Measurements from ENCODE around the gene RIT2.
"Not testable (repeated sequence)": the region's sequence is repeated elsewhere in the genome, so short reads cannot be mapped to it uniquely, and the experiment has no call there.

The RIT2 gene

DNA sequence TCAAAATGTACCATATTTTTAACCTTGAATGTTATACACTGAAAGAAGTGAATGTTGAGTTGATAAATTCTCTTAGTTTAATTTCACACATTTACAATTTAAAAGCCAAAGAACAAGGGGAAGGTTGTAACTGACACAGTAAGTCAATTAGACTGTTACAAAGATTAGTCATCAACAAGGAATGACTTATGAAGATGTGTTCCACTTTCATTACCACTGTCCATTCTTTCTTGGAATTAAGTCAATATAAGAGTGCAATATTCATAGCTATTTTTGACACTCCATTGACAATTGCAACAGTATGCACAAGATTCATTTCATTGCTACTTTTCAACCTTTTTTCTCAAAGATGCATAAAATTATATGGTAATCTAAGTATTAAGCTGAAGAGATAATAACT, 291.3 kb downstream of the RIT2 start:
- no peak for DNase-seq

DNA sequence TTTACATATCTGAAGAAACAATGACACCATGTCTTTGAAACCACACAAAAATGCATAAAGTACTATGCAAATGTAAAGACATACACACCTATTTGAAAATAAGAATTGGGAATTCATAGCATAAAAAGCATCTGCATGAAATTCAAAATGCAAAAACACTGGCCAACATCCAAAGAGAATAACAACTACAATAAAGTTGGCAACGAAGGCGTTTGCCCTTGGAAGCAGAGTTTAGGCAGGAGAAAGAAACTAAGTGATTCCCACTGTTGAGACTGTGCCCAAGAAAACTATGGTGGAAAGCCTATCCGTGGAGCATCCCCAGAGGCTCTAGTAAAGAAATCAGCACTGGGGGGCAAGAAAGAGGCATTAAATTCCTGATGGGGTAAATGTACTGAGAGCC, 292.8 kb downstream of the RIT2 start:
- DNase-seq: no peak

DNA sequence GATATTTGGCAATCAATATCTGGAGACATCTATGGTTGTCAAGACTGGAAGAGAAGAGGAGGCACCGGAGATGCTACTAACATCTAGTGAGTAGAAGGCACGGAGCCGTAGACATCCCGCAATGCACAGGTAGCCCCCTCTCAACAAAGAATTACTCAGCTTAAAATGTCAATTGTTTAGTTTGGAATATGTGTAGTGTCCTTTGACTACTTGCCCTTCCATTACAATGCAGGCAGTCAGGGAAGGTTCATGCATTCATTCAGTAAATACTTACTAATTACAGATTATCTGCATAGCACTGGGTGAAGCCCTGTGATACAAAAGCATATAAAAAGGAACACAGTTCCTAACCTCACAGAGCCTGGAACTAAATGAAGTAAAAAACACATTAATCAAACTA, 294.0 kb downstream of the RIT2 start:
- no peak for DNase-seq

DNA sequence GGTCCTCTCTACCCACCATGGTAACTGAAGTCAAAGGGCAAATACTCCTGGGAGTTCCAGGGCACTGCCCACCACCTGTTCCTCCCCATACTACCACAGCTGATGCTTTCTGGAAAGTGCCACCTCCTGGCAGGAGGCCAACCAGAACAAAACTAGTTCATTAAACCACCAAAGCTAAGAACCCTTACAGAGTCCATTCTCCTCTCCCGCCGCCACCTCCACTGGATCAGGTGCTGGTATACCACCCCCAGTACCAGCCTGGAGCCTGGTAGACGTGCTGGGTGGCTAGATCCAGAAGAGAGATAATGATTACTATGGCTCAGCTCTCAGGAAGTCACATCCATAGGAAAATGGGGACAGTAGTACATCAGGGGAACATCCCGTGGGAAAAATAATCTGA, 300.9 kb downstream of the RIT2 start:
- DNase-seq: no peak

DNA sequence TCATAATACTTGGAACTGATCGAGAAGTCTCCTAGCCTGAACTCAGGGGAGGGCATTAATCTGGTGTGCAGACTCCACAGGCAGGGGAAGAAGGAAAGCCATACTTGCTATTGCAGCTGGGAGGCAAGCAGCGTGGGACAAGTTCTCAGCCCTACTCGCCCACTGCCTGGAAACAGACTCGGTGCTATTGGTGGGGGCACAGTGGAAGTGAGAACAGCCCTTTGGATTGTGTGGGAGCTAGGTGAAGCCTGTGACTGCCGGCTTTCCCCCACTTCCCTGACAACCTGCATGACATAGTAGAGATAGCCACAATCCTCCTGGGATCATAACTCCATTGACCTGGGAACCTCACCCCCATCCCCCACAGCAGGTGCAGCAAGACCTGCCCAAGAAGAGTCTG, 301.3 kb downstream of the RIT2 start:
- DNase-seq: no peak

DNA sequence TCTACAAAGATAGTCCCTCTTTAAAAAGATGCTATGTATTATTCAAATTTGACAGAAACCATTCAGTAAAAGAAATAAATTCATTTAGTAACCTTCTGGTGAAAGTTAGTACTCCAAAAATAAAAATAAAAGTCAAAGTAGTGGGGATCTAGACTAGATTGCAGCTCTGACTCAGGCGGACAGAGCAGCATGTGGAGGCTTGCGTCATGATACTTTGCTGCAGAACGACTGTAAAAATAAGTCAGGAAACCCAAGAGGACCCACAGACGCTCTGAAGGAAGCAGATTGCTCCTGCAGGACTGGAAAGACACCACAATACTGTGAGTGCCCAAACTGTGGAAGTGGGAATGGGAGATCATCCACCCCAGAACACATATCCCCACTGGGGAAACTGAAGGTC, 301.9 kb downstream of the RIT2 start:
- DNase-seq: no peak

DNA sequence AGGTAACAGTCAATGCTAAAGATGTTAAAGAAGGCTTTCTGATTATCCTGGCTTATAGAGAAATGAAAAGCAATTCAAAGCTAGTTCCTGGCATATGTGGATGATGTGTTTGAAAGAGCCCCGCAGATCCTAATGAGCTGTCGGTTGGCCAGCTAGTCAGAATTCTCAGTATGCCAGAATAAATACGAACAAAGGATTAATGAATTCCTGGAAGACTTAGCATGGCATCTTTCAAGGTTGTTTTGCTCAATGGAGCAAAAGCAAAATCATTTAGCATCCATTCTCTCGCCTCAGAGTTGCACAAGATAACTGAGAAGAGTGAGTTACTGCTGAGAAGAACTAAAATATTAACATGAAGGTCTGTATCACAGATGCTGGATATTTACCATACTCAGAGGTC, 307.6 kb downstream of the RIT2 start:
- no peak for DNase-seq

DNA sequence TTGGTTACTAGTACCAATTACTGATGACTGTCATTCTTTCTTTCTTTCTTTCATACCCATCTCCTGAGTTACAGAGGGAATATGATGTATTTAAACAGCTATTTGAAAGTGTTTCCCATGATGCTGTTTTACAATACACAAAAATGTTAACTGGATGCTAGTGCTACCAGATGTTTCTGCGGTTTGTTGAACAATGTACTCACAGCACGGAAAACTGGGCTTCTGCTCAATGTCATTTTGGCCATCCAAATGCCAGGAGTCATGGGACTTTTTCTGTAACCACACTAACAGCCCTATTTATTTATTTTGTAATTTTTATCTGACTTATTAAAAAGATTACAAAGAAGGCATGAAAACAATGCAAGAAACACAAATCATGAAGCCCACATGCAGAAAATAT, 313.8 kb downstream of the RIT2 start:
- no peak for DNase-seq

DNA sequence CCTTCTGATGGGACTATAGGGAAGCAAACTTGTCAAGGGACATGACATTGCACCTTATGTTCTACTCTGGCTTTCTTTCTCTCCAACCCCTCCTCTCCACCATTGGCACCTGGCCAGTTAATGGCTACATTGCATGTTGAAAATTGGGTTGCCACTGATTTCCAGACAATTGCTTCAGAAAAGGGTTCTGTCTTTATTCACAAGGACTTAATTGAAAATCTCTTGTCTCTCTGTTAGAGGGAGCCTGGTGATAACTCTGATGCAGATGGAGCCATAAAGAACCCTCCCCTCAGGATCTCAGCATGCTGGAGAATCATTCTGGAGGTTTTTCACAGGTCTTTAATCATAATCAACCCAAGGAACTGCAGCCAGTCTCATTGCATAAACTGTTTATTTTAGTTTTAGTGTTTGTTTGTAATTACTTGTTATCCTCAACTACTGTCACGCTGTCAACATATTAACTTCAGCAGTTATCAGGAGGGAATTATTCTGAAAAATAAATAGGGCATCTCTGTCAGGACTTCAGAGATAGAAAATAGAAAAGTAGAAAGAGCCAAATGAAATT, 316.8 kb downstream of the RIT2 start:
- no peak for DNase-seq

DNA sequence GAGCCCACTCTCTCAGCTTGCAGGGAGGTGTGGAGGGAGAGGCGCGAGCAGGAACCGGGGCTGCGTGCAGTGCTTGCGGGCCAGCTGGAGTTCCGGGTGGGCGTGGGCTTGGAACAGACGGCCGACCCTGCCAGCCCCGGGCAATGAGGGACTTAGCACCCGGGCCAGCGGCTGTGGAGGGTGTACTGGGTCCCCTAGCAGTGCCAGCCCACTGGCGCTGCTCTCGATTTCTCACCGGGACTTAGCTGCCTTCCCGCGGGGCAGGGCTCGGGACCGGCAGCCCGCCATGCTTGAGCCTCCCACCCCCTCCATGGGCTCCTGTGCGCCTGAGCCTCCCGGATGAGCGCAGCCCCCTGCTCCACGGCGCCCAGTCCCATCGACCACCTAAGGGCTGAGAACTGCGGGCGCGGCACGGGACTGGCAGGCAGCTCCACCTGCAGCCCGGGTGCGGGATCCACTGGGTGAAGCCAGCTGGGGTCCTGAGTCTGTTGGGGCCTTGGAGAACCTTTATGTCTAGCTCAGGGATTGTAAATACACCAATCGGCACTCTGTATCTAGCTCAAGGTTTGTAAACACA, 320.2 kb downstream of the RIT2 start:
- DNase-seq: not testable (repeated sequence)

DNA sequence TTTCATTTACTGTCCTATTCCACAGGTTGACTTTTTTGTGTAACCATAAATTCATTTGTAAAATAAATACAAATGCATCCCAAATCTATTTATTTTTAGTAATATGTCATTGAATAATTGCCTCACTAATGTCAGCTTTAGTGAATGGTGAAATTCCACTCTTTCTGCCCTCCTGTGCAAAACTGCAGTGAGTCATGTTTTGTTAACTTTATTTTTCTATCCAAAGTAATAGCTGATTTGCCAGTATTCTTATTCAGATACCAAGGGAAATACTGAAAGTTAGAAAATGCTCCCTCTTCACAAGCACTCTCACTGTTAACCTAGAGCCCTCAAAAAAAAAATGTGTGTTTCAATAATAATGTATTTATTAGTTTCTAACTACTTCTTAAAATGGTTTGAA, 322.8 kb downstream of the RIT2 start:
- no peak for DNase-seq

DNA sequence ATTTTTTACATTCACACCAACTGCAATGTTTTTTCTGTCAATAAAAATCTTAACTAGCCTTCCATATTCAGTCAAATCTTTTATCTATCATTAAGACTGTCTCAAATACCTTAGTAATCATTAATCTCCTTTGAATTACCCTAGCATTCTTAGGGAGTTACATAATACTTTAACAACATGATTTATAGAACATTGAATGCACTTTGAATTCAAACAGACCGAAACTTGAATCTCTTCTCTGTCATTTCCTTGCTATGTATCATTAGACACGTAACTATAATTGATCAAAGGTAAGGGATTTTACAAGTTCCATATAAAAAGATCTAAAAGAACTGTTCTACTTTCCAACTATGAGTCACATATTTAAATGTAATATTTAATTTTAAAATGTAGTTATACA, 330.9 kb downstream of the RIT2 start:
- no peak for DNase-seq

DNA sequence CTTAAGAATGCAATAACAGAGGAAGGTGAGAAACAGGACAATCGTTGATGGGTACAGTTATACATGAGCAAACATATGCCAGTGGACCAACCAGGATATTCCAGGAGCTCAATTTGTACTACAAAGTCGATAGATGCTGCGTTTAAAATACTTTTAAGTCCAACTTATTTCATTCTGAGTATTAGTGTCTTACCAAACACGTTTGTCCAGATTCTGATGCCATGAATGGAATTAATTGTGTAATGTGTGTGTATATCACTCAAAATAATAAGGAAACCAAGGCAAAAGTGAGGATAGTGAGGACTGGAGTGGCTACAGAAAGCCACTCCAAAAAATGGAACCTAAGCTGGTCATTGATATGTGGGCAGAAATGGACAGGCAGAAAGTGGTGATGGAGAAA, 332.6 kb downstream of the RIT2 start:
- no peak for DNase-seq

DNA sequence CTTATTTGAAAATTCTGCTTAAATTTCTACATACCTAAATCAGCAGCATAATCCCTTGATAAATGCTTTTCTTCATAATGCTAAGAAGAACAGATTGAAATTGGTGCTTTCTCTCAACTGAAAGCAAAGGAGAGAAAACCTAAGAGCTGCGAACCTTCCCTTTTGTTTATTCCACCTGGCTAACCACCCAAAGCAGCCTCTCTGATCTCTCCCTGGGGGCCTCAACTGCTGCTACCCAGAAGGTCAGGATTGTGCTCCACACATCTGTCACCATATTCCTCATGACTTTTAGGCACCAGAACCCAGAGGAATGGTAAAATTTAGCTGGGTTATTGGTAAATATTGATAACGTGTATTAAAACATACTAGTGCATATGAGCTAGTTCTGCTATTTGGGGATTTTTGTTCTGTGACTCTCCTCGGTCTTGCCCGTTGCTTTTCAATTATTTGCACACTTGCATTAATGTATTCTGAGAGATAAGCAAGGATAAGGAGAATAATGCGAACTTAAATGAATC, 334.1 kb downstream of the RIT2 start:
- no peak for DNase-seq

DNA sequence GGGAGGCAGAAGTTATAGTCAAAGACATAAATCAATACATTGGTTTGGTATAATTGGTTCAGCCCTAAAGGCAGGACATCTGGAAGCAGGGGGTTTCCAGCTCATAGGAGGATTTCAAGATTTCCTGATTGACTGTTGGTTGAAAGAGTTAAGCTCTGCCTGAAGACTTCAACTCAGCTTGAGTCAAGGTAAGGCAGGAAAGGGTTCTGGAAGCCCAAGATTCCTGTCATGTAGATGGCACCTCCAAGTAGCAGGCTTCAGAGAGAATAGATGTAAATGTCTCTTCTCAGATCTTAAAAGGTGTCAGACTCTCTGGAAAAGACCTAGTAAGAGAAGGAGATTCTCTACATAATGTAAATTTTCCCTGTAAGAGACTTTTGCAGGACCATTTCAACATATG, 335.3 kb downstream of the RIT2 start:
- DNase-seq: no peak

DNA sequence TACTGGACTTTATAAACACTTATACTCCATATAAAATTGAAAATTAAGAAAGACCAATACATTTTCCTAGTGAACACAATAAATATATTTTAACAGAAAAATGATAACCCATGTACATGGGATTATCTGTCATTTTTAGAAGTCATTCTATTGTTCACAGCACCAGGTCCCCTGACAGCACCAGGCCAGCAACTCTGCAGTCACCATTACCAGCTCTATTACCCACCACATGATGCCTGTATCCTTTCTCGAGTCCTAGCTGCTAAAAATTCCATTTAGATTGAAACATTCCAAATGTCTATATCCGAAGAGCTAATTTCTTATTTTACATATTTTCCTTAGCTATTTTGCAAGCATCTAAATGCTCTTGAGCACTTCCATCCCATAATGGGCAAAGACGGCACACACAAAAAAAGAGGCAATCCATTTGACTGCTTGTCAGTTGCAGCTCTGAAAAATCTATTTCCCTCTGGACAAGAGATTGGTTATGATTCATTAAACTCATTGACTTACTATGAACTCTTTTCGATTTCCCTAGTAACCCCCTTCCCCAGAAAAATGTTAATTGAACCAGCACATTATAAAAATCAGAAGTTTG, 336.9 kb downstream of the RIT2 start:
- no peak for DNase-seq

DNA sequence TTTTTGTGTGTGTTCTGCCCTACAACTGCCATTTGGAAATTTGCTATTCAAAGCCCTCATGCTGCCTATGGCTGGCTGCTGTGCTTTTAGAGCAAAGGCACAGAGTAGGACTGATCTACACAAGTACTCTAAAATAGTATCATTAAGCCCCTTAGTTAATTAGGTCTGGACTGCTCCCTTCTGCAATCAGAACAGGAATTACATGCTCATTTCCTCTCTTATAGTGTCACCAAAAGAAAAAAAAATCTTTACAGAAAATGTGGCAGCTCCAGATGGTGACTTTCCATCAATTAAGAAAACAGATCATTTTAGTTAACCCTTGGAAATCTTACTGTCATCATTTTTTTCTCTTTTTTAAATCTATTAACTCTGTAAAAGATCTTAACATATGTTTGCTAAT, 337.5 kb downstream of the RIT2 start:
- no peak for DNase-seq

DNA sequence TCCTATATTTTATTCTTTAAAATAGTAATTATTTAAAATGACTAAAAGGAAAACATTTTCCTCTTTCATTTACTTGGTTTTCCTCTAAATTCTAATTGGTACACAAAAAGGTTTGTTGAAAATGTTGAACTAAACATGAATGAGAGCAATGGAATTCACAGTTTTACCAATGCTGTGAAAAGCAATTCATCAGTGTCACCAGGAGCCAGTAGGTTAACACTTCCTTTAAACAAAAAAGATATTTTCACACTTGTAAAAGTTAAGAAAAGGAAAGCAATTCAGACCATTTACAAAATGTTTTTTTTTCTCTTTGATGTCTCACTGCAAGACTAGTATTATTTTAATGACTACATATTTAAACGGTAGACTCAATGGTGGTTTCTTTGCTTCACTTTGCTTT, 341.6 kb downstream of the RIT2 start:
- no peak for DNase-seq

DNA sequence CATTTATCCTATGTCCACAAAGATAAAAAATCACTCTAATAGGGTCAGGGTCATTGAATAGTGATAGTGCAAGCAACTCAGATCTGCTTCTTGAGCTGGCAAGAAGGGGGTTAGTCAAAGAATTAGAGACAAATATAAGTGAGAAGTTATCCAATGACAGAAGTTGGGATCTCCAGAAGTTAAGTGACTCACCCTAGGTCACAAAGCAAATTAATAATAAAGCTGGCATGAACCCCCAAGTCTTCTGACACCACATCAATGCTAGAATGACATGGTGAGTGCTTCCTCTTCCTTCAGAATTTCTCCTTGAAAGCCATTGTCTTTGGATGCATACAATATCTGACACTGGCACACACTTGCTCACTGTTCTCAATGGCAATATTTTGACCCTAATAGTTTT, 343.5 kb downstream of the RIT2 start:
- no peak for DNase-seq

DNA sequence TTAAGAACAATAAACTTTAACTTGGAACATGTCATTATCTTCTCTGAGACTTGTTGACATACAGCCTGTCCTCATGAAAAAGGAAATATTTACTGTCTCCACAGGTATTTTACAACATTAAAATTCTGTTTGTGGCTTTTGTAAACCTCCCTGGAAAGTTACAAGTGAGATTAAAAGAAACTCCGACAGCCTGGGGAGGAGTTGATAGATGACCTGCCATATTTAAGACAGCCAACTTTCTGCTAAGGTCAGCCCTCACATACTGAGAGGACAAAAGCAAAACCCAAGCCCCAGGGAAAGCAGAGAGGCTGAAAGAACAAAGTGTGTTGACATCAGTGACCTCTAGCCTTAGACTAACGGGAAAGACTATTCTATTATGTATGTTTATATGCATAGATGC, 350.2 kb downstream of the RIT2 start:
- DNase-seq: no peak

DNA sequence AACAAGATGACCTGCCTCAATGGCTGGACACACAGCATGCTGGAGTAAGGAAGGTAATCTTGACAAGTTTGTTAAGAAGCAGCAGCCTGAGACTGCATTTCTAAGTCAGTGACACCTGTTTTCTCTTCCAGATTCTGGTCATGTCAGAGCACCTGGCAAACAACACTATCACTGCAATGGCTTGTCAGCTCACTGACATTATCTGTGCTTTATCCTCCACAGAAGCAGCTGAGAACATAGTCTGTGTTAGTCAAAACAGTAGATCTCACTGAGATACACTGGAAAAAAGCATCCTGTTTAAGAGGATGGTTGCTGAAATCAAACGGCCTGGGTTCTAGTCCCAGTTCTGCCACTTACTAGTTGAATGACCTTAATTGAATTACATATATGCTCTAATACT, 355.2 kb downstream of the RIT2 start:
- DNase-seq: no peak

DNA sequence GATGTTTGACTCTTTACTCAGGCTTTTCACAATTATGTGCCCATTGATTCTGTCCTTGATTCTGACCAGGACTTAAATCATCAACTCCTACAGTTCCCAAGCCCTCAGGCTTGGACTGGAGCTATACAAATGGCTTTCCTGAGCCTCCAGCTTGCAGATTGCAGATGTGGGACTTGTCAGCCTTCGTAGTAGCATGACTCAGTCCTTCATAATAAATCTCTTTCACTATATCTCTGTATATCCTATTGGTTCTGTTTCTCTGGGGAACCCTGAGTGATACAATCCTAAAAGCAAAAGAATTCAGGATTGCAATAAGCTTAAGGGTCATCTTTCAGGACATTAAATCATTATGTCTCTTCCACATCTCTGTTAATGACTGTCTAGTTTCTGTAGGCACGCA, 356.6 kb downstream of the RIT2 start:
- no peak for DNase-seq

DNA sequence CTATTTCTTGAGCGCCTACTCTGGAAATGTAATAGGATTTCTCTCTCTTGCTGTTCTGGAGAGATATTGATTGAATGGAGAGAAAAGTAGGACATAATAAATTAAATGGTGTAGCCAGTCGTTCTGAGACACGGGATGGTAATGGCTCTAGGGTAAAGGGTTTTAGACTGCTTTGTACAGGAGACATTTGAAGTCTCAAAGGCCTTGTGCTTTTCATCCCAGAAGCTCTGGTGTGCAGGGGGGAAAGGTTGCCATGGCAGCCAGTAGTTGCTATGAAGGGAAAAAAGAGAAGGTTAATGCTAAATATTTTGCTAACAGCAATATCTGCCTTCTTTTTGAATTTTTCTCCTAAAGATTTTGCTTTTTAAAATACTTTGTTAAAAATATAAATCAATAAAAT, 359.3 kb downstream of the RIT2 start:
- DNase-seq: no peak

DNA sequence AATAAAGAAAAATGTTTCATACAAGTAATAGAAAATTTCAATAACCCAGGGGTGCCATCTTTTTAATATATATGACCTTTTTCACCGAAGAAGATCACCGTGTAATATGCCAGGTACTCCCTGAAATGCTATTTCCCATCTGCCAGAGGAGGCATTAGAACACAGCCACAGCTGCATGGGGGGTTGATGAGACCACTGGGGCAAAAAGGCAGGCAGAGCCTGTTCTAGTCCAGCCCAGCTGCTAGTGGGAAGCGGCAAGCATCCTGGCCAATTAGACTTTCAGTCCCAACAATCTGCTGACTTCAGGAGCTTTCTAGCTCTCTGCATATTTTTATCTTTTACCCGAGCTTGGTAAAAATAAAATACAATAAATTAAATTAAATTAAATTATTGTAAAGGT, 362.6 kb downstream of the RIT2 start:
- no peak for DNase-seq

DNA sequence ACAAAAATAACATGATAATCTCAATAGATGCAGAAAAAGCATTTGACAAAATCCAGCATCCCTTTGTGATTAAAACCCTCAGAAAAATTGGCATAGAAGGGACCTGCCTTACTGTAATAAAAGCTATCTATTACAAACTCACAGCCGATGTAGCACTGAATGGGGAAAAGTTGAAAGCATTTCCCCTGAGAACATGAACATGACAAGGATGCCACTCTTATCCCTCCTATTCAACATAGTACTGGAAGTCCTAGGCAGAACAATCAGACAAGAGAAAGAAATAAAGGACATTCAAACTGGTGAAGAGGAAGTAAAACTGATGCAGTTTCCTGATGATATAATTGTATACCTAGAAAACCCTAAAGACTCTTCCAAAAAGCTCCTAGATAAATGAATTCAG, 368.7 kb downstream of the RIT2 start:
- DNase-seq: no peak

Data from amniotic stem cell (primary cell).